ENCODE data around the gene RERE. TPM values are rescaled to one million over a fixed set of nuclear protein-coding genes. Genes with fewer than 3 reads are reported as not detected.

RERE gene
- total and polyA plus RNA-seq, 2 donors (not counting 3 experiments of a cell fraction or from before 2014, with no cell fraction given): 14.1 to 113 TPM

- H2AFZ ChIP-seq (ENCODE audit: low read depth, low read length): no peak overlapping the region
- no peak for FAIRE-seq
- CTCF ChIA-PET: interaction anchor here (1.4 to 1.8 kb wide), 5 partner anchors 10 to 251 kb away, joined by 3 to 35 read pairs (median 6); no protein-coding TSS in a partner anchor
- dilution Hi-C loops (cut with MboI; ENCODE audit: extremely low pct_ligation_motif_present, low sequenced_read_pairs) (no loop called here), intact Hi-C loops (cut with micrococcal nuclease) (no loop called here)
- BruUV-seq (replicated peaks): no TSS peak
- H4K20me1 ChIP-seq (replicated peaks; ENCODE audit: control insufficient read depth, extremely low read depth, insufficient read depth, low read length): no peaks in the 10 kb centered on the region
- no peak overlapping the region for H3K27ac ChIP-seq (ENCODE audit: insufficient read depth, low read depth, low read length)
- POLR2A ChIA-PET: interaction anchor here (0.6 kb wide), 1 partner anchor 161 kb away, joined by 3 read pairs; no protein-coding TSS in a partner anchor
- no peak overlapping the region for H3K4me2 ChIP-seq (ENCODE audit: insufficient read depth, low read length)
- H3K4me1 ChIP-seq (ENCODE audit: control insufficient read depth, extremely low read depth, insufficient read depth, low read length): peaks cover 42% of the 10 kb centered on the region
- H3K4me3 ChIP-seq (replicated peaks in 1 of 3; ENCODE audit: insufficient read depth in 1 of 3, low read depth in 1 of 3, low read length in 3 of 3): no peak overlapping the region
- H3K9me3 ChIP-seq (replicated peaks; ENCODE audit: control insufficient read depth, insufficient read depth, low read length): no peaks in the 10 kb centered on the region
- no peak for TF ChIP-seq CTCF (IDR thresholded peaks at IDR 0.05; ENCODE audit: extremely low read depth in 1 of 2, insufficient read depth in 1 of 2, low read depth in 1 of 2, low read length in 2 of 2)
- TF ChIP-seq POLR2AphosphoS5 (IDR thresholded peaks at IDR 0.05; ENCODE audit: insufficient read depth, low read depth, low read length): no peak
- TF ChIP-seq MYC (IDR thresholded peaks at IDR 0.05; ENCODE audit: low read depth, low read length): no peak
- TF ChIP-seq FOS (IDR thresholded peaks at IDR 0.05; ENCODE audit: borderline replicate concordance, insufficient read depth, low read length): no peak
- TF ChIP-seq POLR2A (IDR thresholded peaks at IDR 0.05; ENCODE audit: low read depth, low read length): no peak
- no peak for TF ChIP-seq GATA2 (IDR thresholded peaks at IDR 0.05; ENCODE audit: insufficient read depth, insufficient read length, low read depth, low read length)
- TF ChIP-seq JUN (IDR thresholded peaks at IDR 0.05; ENCODE audit: borderline replicate concordance, insufficient read depth, insufficient read length, low read depth): no peak
- TF ChIP-seq EZH2 (IDR thresholded peaks at IDR 0.05; ENCODE audit: borderline replicate concordance, low read depth, low read length, severe bottlenecking): no peak
- TF ChIP-seq MAX (IDR thresholded peaks at IDR 0.05; ENCODE audit: insufficient read depth, insufficient read length): no peak
- peaks cover 47% of the 10 kb centered on the region for H3K79me2 ChIP-seq (ENCODE audit: control insufficient read depth, insufficient read depth, low read length)
- no peaks in the 10 kb centered on the region for H3K27me3 ChIP-seq (ENCODE audit: control insufficient read depth in 2 of 2, insufficient read depth in 2 of 2, low read length in 2 of 2)
- no peaks in the 10 kb centered on the region for H3K36me3 ChIP-seq (ENCODE audit: control insufficient read depth in 2 of 2, extremely low read depth in 1 of 2, insufficient read depth in 2 of 2, low read length in 2 of 2)
- H3K9ac ChIP-seq (replicated peaks; ENCODE audit: extremely low read depth, insufficient read depth, low read length): no peak overlapping the region
- no peak for DNase-seq (ENCODE audit: low read depth, low spot score)
- no peaks in the 10 kb centered on the region for H3K9me1 ChIP-seq (replicated peaks; ENCODE audit: control insufficient read depth, extremely low read depth, insufficient read depth, low read length)
Measured at GRCh38 chr1:8812081-8812480, 5.4 kb downstream of the RERE start.
